ENCODE data around the gene SBF2.

GRCh38 chr11:9992306-9992705 is 301.7 kb downstream of the SBF2 start:
- no peak for TF ChIP-seq CTCF (IDR thresholded peaks at IDR 0.05; ENCODE audit: low read depth, low read length)
- no peak for TF ChIP-seq MAX (IDR thresholded peaks at IDR 0.05; ENCODE audit: low read depth, low read length)
- no peak for TF ChIP-seq POLR2A (IDR thresholded peaks at IDR 0.05; ENCODE audit: extremely low read depth, insufficient read length)
- no peak for TF ChIP-seq MYC (IDR thresholded peaks at IDR 0.05; ENCODE audit: low read depth, low read length)
